ENCODE results near the gene ING3.
"Not testable (repeated sequence)": the region's sequence is repeated elsewhere in the genome, so short reads cannot be mapped to it uniquely, and the experiment has no call there.

Gene ING3

DNA sequence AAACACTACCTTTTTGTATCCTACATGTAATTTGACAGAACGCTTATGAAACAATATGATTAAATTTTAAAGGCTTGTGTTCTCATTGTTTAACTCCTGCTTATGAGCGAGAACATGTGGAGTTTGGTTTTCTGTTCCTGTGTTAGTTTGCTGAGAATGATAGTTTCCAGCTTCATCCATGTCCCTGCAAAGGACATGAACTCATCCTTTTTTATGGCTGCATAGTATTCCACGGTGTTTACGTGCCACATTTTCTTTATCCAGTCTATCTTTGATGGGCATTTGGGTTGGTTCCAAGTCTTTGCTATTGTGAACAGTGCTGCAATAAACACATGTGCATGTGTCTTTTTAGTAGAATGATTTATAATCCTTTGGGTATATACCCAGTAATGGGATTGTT is 54.5 kb downstream of the ING3 start:
- DNase-seq, result not testable (repeated sequence)

DNA sequence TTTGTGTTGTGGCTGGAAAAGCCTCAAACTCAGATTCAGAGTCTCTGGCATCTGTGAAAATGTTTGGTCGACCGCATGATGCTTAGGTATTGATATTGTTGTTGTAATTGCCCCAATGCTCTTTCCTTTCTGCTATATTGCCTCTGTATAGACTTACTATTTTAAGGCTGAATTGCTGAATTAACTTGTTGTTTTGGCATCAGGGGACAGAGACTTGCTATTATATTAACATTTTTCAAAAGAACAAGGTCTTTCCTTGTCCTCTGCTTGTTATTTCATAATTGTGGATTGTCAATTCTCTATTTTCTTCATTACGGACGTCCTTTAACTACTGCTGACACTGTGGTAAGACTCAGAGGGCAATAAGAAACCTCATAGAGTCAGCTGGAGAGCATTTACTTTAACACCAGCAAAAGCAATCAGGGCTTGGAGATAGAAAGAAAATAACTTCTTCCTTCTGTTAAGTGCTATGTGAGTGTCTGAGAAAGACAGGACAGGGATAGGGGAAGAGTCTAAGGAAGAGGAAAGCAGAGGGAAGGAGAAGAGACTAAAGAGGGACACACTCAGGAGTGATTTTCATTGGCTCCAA is 55.5 kb downstream of the ING3 start:
- no peak for DNase-seq

GRCh38 chr7:121006711-121007315 is 56.2 kb downstream of the ING3 start:
- DNase-seq, result no peak

DNA sequence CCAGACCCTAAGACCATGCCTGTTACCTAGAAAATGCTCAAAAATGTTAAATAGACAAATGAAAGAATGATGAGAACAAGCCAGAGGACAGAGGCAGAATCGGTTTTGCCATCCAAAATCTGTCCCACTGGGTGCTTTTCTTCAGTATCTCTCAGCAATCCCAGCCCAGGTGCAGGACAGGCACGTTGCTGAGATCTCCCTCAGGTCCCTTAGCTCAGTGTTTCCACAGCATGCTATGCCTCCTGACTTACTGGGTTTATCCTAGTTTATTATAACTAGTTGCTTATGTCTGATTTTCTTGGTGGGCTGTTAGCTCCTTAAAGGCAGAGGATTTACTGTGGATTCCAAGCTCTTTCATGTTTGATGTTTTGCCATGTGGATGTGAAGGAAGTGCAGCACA is 58.2 kb downstream of the ING3 start:
- no peak for DNase-seq

DNA sequence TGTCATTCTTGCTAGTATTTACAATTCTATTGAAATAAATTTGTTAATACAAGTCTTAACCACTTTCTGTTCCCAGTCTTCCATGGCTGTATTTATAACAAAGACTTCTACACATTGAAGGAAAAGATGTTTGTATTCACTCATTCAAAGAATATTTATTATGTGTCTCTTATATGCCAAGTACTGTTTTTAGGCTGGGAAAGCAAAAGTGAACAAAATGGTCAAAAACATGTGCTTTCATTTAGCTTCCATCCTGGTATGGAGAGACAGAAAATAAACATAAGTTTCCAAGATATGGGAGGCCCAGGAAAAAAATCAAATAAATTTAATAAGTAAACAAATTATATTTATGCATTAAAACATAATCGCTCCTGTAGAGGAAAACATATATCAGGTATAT is 60.8 kb downstream of the ING3 start:
- no peak for DNase-seq

DNA sequence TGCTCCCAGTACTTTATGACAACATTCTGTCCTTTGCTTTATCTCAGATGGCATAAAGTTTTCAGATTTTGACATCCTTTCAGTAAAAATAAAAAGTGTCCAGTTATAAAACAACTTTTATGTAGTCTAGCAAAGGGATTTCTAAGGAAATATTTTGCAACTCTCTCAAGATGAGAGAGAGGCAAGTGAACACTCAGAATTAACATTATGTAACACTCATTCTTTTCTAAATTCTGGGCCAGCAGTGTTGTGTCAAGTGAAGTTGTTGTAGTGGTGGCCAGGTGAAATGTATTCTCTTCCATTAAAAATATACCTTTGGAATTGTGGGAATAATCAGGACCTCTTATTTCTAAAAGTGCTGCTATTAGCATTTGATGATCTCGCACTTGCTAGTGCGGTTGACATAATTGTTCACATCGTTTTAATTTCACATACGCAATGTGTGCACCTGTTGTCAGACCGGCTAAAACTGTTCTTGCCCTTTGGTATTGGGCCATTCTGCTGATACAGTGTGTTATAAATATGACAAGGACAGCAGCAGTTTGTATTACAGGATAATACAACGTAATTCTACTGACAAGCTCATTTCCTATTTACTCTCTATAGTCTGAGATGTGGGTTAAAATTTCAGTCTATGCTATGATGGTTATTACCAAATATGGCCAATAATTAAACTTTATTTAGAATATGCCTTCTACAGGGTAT is 61.7 kb downstream of the ING3 start:
- DNase-seq, result no peak

- no peak for DNase-seq
Measured at GRCh38 chr7:121012919-121013318, 62.3 kb downstream of the ING3 start.

DNA sequence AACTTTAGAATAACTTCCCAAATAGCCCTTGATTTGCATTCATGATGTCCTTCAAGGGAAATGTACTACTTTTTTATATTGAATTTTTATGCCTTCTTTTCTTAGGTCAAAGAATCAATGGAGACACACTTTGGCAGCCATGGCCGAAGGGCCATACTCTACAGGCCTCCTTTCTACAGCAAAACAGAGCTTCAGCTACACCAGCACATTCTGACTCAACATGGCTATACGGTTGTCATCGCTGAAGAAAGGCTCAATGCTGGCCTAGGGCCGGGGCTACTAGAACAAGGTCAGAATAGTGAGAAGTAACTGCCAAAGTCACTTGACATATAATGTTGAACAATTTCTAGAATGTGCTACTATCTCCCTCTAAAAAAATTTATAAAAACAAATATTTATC is 65.0 kb downstream of the ING3 start:
- DNase-seq, result no peak

DNA sequence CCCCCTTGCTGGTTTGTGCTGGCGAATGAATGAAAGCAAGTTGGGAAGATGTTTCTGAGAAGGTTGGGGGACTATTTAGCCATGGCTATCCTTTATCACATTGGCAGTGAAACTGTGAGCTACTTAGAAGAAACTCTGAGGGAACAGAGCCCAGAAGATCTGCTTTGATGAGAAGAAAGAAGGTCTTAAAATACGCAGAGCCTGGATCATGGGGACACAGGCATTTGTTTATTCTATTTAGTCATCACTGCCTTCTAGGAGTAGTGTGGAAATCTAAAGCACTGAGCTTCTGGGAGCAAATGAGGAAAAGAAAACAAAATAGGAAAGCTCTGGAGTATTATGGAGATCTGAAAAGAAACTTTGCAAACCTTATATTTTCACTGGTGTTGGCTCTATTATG is 66.4 kb downstream of the ING3 start:
- no peak for DNase-seq

DNA sequence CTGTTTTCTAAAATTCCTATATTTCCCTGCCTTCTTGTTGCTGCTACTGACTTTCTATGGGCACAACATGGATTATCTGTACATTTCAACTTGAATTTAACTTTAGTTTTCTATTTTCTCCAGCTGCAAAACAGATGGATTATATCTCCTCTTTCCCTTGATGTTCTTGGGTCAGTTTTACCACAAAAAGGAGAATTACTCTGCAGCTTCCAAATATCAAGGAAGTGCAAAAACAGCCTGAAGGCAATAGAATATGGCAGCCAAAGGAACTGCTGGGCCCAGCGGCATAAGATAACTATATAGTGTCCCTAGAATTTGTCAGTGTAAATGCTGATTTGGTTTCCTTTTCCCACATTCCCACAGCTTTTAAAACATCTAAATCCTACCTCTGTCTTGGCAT is 67.0 kb downstream of the ING3 start:
- DNase-seq, result no peak

DNA sequence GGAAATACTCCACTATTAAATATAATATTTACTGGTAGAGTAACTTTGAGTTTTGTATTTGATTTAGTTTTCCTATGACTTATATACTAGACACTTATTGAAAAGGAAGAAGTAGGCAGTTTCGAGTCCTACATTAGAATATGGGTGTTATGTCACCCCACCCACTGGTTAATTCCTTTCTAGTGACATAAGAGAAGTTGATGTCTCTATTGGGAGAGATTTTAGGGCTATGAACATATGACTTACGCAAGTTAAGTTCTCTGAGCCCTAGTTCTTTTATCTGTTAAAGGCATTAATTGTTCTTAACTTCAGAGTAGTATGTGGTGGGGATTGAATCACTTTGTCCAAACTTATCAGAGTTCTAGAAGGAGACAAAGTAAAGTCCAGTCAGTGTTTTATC is 68.4 kb downstream of the ING3 start:
- DNase-seq, result no peak

- no peak for DNase-seq
Measured at GRCh38 chr7:121020249-121020988, 69.8 kb downstream of the ING3 start.

DNA sequence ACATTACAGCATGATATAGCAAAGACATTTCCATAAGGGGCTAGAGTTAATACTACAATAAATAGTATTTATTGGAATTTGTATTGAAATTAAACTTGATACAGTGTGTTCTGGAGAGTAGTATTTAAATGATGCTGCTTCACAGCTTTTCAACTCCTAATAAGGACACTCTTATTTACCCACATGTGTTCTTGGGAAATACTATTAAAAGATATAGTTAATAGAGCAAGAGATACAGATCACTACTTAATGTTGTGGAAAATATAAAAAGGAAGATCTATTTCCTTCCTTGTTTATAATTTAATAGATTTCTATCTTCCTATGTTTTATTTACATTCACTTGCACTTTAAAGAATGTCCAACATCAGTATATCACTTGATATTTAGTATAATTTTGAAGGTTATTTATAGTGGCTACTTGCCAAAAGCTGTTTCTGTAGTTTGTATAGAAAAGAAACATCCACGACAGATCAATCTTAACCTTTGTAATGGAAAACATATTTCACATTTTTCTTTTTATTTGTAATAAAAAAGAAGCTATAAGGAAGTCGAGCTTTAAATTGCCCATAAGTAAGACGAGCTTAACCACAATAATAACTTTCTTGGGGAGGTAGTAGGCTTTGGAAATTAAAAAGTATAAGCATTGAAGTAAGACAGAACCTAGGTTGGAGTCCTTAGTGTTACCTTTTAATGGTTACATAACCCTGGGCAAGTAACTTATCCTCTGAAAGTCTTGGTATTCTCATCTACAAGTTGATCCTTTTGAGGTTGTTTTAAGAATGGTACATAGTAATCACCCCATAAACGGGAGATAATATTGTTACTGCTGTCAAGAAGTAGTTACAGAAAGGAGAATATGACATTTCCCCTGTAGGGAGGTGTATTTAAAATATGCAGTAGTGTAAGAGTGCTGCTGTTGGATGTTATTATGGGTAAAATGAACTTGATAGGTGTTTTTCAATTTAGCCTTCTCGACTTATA is 70.7 kb downstream of the ING3 start:
- DNase-seq, result no peak

- no peak for DNase-seq
Measured at GRCh38 chr7:121023194-121023593, 72.6 kb downstream of the ING3 start.

- DNase-seq, result no peak
Measured at GRCh38 chr7:121023683-121024511, 73.3 kb downstream of the ING3 start.

DNA sequence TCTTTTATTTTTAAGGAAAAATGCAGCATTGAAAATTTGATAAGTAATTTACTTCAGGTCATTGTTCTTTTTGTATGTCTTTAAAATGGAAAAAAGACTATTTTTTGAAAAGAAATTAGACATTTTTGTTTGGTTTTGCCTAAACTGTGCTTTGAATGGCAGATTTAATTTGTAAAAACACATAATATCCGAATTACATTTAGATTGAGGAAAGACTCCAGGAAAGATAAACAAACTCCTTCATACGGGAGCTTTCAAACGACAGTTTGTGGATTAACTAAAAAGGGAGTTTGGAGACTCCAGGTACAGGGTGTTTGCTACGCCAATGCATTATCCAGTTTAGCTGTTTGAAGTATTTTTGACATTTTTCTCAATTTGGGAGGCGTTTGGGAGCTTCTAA is 74.0 kb downstream of the ING3 start:
- DNase-seq, result no peak

DNA sequence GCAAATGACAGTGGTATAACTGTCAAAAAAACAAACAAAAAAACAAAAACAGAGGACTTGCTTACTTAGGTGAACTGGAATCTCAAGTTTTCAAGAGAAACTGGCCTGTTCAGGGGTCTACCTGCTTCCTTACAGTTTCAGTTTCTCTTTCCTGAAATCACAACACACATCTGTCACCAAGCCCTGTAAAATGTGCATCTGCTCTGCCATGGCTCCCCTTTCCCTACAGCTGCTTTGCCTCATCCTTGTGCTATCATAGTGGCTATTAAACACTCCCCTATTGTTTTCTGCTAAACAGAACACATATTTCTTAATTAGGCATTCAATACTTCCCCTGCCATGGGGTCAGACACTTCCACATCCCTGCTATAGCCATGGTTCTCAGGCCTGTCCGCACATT is 75.6 kb downstream of the ING3 start:
- no peak for DNase-seq

DNA sequence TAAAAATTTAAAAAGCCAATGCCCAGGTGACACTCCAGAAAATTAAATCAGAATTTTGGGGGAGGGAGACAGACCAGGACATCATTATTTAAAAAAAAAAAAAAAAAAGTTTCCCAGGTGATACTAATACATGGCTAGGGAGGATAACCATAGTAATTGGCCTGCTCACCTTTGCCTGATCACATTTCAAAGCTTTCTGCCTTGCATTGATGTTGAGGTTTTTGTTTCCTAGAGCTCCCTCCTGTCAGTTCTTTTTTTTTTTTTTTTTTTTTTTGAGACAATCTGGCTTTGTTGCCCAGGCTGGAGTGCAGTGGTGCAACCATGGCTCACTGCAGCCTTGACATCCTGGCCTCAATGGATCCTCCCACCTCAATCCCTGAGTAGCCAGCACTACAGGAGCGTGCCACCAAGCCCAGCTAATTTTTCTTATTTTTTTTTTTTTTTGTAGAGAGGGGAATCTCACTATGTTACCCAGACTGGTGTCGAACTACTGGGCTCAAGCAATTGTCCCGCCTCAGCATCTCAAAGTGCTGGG is 76.1 kb downstream of the ING3 start:
- no peak for DNase-seq

Measured in COR-L47 (cell line).